GM12872 (cell line): ENCODE measurements around the gene RRAGB.

Experiments used
- CTCF ChIP-seq: IDR thresholded peaks from 3 replicates; pipeline ENCODE4 v1.5.1; 2011; ENCODE audit warnings: low read depth, mild to moderate bottlenecking, low read length, moderate library complexity; ENCODE audit not compliant: insufficient read depth

RRAGB gene

GRCh38 chrX:55754861-55755294 is 37.3 kb downstream of the RRAGB start:
- no peak for TF ChIP-seq CTCF

- TF ChIP-seq CTCF: no peak
Measured at GRCh38 chrX:55758033-55758432, 40.5 kb downstream of the RRAGB start.

- no peak for TF ChIP-seq CTCF
Measured at GRCh38 chrX:55759478-55759877, 41.9 kb downstream of the RRAGB start.

GRCh38 chrX:55767100-55767499 is 49.6 kb downstream of the RRAGB start:
- TF ChIP-seq CTCF: no peak

- no peak for TF ChIP-seq CTCF
Measured at GRCh38 chrX:55777596-55777995, 60.0 kb downstream of the RRAGB start.

- TF ChIP-seq CTCF: no peak
Measured at GRCh38 chrX:55778322-55778721, 60.8 kb downstream of the RRAGB start.

GRCh38 chrX:55783723-55784122 is 66.2 kb downstream of the RRAGB start:
- no peak for TF ChIP-seq CTCF

- TF ChIP-seq CTCF: no peak
Measured at GRCh38 chrX:55787063-55787462, 69.5 kb downstream of the RRAGB start.
